ENCODE results near the gene KIRREL3.

DNA sequence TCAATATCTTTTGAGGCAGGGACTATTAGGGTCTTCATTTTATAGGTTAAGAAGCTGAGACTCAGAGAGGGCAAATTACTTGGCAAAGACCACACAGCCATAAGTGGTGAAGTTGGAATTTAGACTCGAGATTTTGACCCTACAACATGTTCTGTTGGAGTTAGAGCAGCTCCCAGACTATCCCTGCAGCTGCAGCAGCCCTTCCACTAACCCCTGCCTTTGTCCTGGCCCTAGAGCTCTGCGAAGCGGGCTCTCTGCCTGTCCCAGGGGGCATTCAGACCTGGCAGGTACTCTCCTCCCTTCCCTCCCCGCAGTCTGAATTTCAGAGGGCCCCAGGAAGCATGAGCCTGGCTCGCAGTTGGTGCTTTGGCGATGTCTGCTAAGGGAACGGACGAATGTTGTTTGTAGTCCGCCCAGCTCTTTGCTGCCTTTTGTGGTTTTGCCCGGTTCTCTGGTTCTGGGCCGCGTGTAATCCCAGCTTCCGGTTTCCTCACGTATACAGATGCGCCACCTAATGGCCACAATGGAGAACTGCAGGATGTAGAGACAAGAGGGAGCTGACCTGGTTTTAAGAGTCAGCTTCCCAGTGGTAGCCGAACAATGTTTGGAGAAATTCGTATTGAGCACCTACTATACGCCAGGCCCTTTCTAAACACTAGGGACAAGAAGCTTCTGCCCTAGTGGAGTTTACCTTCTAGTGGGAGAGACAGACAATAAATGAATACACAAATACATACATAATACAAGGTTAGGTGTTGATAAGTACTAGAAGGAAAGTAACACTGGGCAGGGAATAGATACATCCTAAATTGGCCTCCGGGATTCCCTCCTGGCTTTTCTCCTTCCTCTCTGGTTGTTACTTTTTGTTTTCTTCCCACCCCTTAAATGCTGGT is 519.9 kb downstream of the KIRREL3 start:
- TF ChIP-seq, protein P1, sequence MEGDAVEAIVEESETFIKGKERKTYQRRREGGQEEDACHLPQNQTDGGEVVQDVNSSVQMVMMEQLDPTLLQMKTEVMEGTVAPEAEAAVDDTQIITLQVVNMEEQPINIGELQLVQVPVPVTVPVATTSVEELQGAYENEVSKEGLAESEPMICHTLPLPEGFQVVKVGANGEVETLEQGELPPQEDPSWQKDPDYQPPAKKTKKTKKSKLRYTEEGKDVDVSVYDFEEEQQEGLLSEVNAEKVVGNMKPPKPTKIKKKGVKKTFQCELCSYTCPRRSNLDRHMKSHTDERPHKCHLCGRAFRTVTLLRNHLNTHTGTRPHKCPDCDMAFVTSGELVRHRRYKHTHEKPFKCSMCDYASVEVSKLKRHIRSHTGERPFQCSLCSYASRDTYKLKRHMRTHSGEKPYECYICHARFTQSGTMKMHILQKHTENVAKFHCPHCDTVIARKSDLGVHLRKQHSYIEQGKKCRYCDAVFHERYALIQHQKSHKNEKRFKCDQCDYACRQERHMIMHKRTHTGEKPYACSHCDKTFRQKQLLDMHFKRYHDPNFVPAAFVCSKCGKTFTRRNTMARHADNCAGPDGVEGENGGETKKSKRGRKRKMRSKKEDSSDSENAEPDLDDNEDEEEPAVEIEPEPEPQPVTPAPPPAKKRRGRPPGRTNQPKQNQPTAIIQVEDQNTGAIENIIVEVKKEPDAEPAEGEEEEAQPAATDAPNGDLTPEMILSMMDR (IDR thresholded peaks at IDR 0.05): peak; percentile 97 to 98 (median 98)
- no peak for TF ChIP-seq POLR2A (IDR thresholded peaks at IDR 0.05)

All from testis (tissue), 2 donors.